Measurements from ENCODE around the gene DDX3X.

GRCh38 chrX:41288641-41289040 lies 45.3 kb upstream of the DDX3X start:
- no peak for TF ChIP-seq POLR2A (IDR thresholded peaks at IDR 0.05)
- TF ChIP-seq CTCF (IDR thresholded peaks at IDR 0.05), result no peak
